ENCODE data around the gene ADAM22. TPM values are rescaled to one million over a fixed set of nuclear protein-coding genes. Genes with fewer than 3 reads are reported as not detected.

The ADAM22 gene
- total RNA-seq, 1 experiment from 2014 or later, result 14.0 TPM

DNA sequence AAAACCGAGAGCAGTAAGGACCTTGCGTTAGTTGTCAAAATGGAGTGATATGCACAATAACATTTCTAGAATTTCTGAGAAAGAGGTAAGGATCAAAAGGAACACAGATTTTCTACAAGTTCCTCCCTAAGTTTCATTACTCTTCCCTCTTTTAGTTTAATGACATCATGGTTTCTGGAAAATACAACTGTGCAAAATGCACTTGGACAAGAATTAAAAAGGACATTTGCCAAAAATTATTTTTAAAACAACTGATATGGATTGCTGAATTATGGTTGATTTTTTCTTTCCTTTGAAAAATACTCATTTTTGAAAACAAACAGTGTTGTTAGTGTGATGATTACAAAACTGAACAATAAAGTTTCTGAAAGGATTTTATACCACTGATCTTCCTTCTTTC is 233.7 kb downstream of the ADAM22 start:
- Histone ChIP-seq H3K79me2 (ENCODE audit: low read depth) (no peaks in the 10 kb centered on the region), H3K4me2 (no peak overlapping the region), H4K20me1 (ENCODE audit: insufficient read depth) (no peaks in the 10 kb centered on the region), H3K9me3 (ENCODE audit: insufficient read depth, low read depth) (no peaks in the 10 kb centered on the region), H3K27me3 (ENCODE audit: insufficient read depth, low read depth) (no peaks in the 10 kb centered on the region), H3K27ac (no peak overlapping the region), H3K36me3 (ENCODE audit: low read depth) (no peaks in the 10 kb centered on the region), H3K4me3 (no peak overlapping the region), H3K9me2 (ENCODE audit: insufficient read depth) (no peaks in the 10 kb centered on the region), H3F3A (ENCODE audit: insufficient read depth, low read depth) (no peaks in the 10 kb centered on the region), H3K4me1 (replicated peaks; ENCODE audit: insufficient read depth) (no peaks in the 10 kb centered on the region), H2AFZ (no peak overlapping the region)
- intact Hi-C loops (cut with micrococcal nuclease; ENCODE audit: unreplicated experiment), result loop anchor here (2.0 to 10.0 kb wide), 3 partner anchors 55 to 1455 kb away; no protein-coding TSS in a partner anchor
- no peak for DNase-seq
- POLR2A ChIA-PET (ENCODE audit: unreplicated experiment), result no interaction called here
- no TSS peak for BruUV-seq (replicated peaks)
- TF ChIP-seq, protein P1, sequence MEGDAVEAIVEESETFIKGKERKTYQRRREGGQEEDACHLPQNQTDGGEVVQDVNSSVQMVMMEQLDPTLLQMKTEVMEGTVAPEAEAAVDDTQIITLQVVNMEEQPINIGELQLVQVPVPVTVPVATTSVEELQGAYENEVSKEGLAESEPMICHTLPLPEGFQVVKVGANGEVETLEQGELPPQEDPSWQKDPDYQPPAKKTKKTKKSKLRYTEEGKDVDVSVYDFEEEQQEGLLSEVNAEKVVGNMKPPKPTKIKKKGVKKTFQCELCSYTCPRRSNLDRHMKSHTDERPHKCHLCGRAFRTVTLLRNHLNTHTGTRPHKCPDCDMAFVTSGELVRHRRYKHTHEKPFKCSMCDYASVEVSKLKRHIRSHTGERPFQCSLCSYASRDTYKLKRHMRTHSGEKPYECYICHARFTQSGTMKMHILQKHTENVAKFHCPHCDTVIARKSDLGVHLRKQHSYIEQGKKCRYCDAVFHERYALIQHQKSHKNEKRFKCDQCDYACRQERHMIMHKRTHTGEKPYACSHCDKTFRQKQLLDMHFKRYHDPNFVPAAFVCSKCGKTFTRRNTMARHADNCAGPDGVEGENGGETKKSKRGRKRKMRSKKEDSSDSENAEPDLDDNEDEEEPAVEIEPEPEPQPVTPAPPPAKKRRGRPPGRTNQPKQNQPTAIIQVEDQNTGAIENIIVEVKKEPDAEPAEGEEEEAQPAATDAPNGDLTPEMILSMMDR (conservative IDR thresholded peaks at IDR 0.05), result no peak
- TF ChIP-seq EZH2 (IDR thresholded peaks at IDR 0.05; ENCODE audit: low read depth), result no peak
- CTCF ChIA-PET, result no interaction called here

- intact Hi-C loops (cut with micrococcal nuclease; ENCODE audit: unreplicated experiment), result loop anchor here (1.0 to 10.0 kb wide), 4 partner anchors 57 to 1452 kb away; no protein-coding TSS in a partner anchor
- Histone ChIP-seq H3K9me3 (ENCODE audit: insufficient read depth, low read depth) (no peaks in the 10 kb centered on the region), H3K27me3 (ENCODE audit: insufficient read depth, low read depth) (no peaks in the 10 kb centered on the region), H3K79me2 (ENCODE audit: low read depth) (no peaks in the 10 kb centered on the region), H3K27ac (no peak overlapping the region), H4K20me1 (ENCODE audit: insufficient read depth) (no peaks in the 10 kb centered on the region), H3K36me3 (ENCODE audit: low read depth) (no peaks in the 10 kb centered on the region), H3F3A (ENCODE audit: insufficient read depth, low read depth) (no peaks in the 10 kb centered on the region), H2AFZ (no peak overlapping the region), H3K4me3 (no peak overlapping the region), H3K4me1 (replicated peaks; ENCODE audit: insufficient read depth) (no peaks in the 10 kb centered on the region), H3K9me2 (ENCODE audit: insufficient read depth) (no peaks in the 10 kb centered on the region), H3K4me2 (no peak overlapping the region)
- TF ChIP-seq EZH2 (IDR thresholded peaks at IDR 0.05; ENCODE audit: low read depth), result no peak
- TF ChIP-seq, protein P1 (conservative IDR thresholded peaks at IDR 0.05), result peak; percentile 76
- CTCF ChIA-PET, result interaction anchor here (0.6 to 1.3 kb wide), 8 partner anchors 16 to 1243 kb away, joined by 3 to 9 read pairs (median 3); no protein-coding TSS in a partner anchor
- no peak for DNase-seq
- POLR2A ChIA-PET (ENCODE audit: unreplicated experiment), result interaction anchor here (0.6 to 0.7 kb wide), 4 partner anchors 9 to 306 kb away, joined by 3 to 5 read pairs (median 3); no protein-coding TSS in a partner anchor
- no TSS peak for BruUV-seq (replicated peaks)
Measured at GRCh38 chr7:88169717-88170320, 235.8 kb downstream of the ADAM22 start.

- no peaks in the 10 kb centered on the region for H3K36me3 ChIP-seq (ENCODE audit: low read depth)
- TF ChIP-seq EZH2 (IDR thresholded peaks at IDR 0.05; ENCODE audit: low read depth), result no peak
- TF ChIP-seq, protein P1 (conservative IDR thresholded peaks at IDR 0.05), result no peak
- H3K27ac ChIP-seq, result no peak overlapping the region
- H3K4me2 ChIP-seq, result no peak overlapping the region
- H3K4me3 ChIP-seq, result no peak overlapping the region
- no peaks in the 10 kb centered on the region for H3K27me3 ChIP-seq (ENCODE audit: insufficient read depth, low read depth)
- intact Hi-C loops (cut with micrococcal nuclease; ENCODE audit: unreplicated experiment), result no loop called here
- ChIA-PET POLR2A (ENCODE audit: unreplicated experiment) (no interaction called here), CTCF (no interaction called here)
- no peaks in the 10 kb centered on the region for H4K20me1 ChIP-seq (ENCODE audit: insufficient read depth)
- no peaks in the 10 kb centered on the region for H3K4me1 ChIP-seq (replicated peaks; ENCODE audit: insufficient read depth)
- BruUV-seq (replicated peaks), result no TSS peak
- H2AFZ ChIP-seq, result no peak overlapping the region
- no peaks in the 10 kb centered on the region for H3K9me2 ChIP-seq (ENCODE audit: insufficient read depth)
- no peaks in the 10 kb centered on the region for H3K79me2 ChIP-seq (ENCODE audit: low read depth)
- no peaks in the 10 kb centered on the region for H3F3A ChIP-seq (ENCODE audit: insufficient read depth, low read depth)
- no peak for DNase-seq
- H3K9me3 ChIP-seq (ENCODE audit: insufficient read depth, low read depth), result no peaks in the 10 kb centered on the region
Measured at GRCh38 chr7:88172842-88173241, 238.8 kb downstream of the ADAM22 start.
